ENCODE measurements around the gene SLC25A12.

DNA sequence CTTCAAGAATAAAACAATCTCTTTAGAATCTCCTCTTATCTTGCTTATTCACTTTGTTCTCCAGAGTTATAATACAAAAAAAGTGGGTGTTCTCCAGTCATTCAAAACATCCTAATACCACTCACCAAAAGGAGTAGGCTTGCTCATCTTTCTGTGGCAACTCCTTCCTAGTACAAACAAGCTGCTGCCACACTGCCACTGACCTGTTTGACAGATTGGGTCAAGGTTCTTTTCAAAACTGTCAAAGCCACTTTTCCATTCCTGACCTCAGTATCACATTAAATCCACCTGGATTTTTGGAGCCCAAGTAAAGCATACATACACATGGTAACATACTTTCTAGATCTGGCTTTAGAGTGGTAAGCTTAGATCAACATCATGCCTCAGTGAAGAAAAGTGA lies 59.8 kb downstream of the SLC25A12 start:
- TF ChIP-seq EZH2 (IDR thresholded peaks at IDR 0.05; ENCODE audit: borderline replicate concordance, low read depth, low read length, poor library complexity, severe bottlenecking): no peak
- TF ChIP-seq, protein P1, sequence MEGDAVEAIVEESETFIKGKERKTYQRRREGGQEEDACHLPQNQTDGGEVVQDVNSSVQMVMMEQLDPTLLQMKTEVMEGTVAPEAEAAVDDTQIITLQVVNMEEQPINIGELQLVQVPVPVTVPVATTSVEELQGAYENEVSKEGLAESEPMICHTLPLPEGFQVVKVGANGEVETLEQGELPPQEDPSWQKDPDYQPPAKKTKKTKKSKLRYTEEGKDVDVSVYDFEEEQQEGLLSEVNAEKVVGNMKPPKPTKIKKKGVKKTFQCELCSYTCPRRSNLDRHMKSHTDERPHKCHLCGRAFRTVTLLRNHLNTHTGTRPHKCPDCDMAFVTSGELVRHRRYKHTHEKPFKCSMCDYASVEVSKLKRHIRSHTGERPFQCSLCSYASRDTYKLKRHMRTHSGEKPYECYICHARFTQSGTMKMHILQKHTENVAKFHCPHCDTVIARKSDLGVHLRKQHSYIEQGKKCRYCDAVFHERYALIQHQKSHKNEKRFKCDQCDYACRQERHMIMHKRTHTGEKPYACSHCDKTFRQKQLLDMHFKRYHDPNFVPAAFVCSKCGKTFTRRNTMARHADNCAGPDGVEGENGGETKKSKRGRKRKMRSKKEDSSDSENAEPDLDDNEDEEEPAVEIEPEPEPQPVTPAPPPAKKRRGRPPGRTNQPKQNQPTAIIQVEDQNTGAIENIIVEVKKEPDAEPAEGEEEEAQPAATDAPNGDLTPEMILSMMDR (conservative IDR thresholded peaks at IDR 0.05; ENCODE audit: low read depth, low read length): no peak
